Measurements from ENCODE around the gene GID8. TPM values are rescaled to one million over a fixed set of nuclear protein-coding genes. Genes with fewer than 3 reads are reported as not detected.

Gene GID8
- total and polyA plus RNA-seq, 2 of the 13 experiments (the other 11 are each of a cell fraction or from before 2014, with no cell fraction given) = 39.6 to 59.8 TPM

DNA sequence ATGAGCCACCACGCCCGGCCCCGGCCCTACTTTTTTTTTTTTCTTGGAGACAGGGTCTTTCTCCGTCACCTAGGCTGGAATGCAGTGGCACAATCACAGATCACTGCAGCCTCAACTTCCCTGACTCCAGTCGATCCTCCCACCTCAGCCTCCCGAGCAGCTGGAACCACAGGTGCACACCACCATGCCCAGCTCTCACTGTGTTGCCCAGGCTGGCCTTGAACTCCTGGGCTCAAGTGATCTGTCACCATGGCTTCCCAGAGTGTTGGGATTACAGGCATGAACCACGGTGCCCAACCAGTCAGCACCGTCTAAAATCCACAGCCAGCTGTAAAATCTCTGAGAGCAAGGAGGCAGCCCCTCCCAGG is 32.0 kb downstream of the GID8 start (continued):
- TF ChIP-seq ZNF431 (CRISPR knock-in tag; IDR thresholded peaks at IDR 0.05; ENCODE audit: borderline replicate concordance, low read depth) (0 out of 2 replicates have a peak, but pooled peaks have one; percentile 45), ZNF746 (CRISPR knock-in tag; IDR thresholded peaks at IDR 0.05) (no peak), ZMYM3 (CRISPR knock-in tag; IDR thresholded peaks at IDR 0.05) (peak; percentile 90), RXRB (CRISPR knock-in tag; IDR thresholded peaks at IDR 0.05; ENCODE audit: borderline replicate concordance) (0 out of 2 replicates have a peak, but pooled peaks have one; percentile 1), ZNF460 (CRISPR knock-in tag; IDR thresholded peaks at IDR 0.05; ENCODE audit: borderline replicate concordance) (peak; percentile 96), PLRG1 (conservative IDR thresholded peaks at IDR 0.05) (no peak), ZNF737 (CRISPR knock-in tag; IDR thresholded peaks at IDR 0.05; ENCODE audit: borderline replicate concordance) (0 out of 2 replicates have a peak, but pooled peaks have one; percentile 27), ZNF768 (CRISPR knock-in tag; IDR thresholded peaks at IDR 0.05) (no peak), ZNF10 (CRISPR knock-in tag; IDR thresholded peaks at IDR 0.05; ENCODE audit: borderline replicate concordance, low read depth) (no peak), ZC3H4 (CRISPR knock-in tag; IDR thresholded peaks at IDR 0.05; ENCODE audit: borderline replicate concordance) (peak; percentile 63; the same call in 1 of the 2 replicates), NFE2 (CRISPR knock-in tag; IDR thresholded peaks at IDR 0.05) (no peak), ZSCAN30 (CRISPR knock-in tag; IDR thresholded peaks at IDR 0.05) (no peak), ZNF598 (CRISPR knock-in tag; IDR thresholded peaks at IDR 0.05; ENCODE audit: borderline replicate concordance) (no peak), YEATS2 (CRISPR knock-in tag; IDR thresholded peaks at IDR 0.05; ENCODE audit: borderline replicate concordance) (no peak), WIZ (CRISPR knock-in tag; IDR thresholded peaks at IDR 0.05) (no peak), AHR (CRISPR knock-in tag; IDR thresholded peaks at IDR 0.05) (no peak), PRPF4 (IDR thresholded peaks at IDR 0.05; ENCODE audit: low read depth, low read length, poor library complexity, severe bottlenecking) (no peak), NR2F2 (IDR thresholded peaks at IDR 0.05; ENCODE audit: borderline replicate concordance, low read depth) (0 out of 2 replicates have a peak, but pooled peaks have one; percentile 34), MYC (CRISPR knock-in tag; IDR thresholded peaks at IDR 0.05; ENCODE audit: borderline replicate concordance) (peak; percentile 4; the same call in 1 of the 2 replicates), ZSCAN29 (CRISPR knock-in tag; conservative IDR thresholded peaks at IDR 0.05) (0 out of 2 replicates have a peak, but pooled peaks have one; percentile 12), NR2C2 (CRISPR knock-in tag; IDR thresholded peaks at IDR 0.05; ENCODE audit: borderline replicate concordance) (no peak), GTF3A (CRISPR knock-in tag; conservative IDR thresholded peaks at IDR 0.05) (no peak), ZNF253 (CRISPR knock-in tag; IDR thresholded peaks at IDR 0.05; ENCODE audit: borderline replicate concordance) (peak; percentile 19; the same call in 1 of the 2 replicates), ZNF749 (CRISPR knock-in tag; IDR thresholded peaks at IDR 0.05; ENCODE audit: borderline replicate concordance) (peak; percentile 46; the same call in 1 of the 2 replicates), FLYWCH1 (CRISPR knock-in tag; IDR thresholded peaks at IDR 0.05) (no peak), ZNF644 (CRISPR knock-in tag; IDR thresholded peaks at IDR 0.05; ENCODE audit: low read depth) (no peak), SATB2 (CRISPR knock-in tag; IDR thresholded peaks at IDR 0.05) (no peak)
- TF ChIP-seq, protein P1, sequence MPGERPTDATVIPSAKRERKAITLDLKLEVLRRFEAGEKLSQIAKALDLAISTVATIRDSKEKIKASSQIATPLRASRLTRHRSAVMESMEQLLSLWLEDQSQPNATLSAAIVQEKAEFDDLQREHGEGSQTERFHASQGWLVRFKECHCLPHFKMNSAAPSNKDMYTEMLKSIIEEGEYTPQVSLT (CRISPR knock-in tag; IDR thresholded peaks at IDR 0.05; ENCODE audit: borderline replicate concordance, low read depth) = no peak
- TF ChIP-seq, protein P2, sequence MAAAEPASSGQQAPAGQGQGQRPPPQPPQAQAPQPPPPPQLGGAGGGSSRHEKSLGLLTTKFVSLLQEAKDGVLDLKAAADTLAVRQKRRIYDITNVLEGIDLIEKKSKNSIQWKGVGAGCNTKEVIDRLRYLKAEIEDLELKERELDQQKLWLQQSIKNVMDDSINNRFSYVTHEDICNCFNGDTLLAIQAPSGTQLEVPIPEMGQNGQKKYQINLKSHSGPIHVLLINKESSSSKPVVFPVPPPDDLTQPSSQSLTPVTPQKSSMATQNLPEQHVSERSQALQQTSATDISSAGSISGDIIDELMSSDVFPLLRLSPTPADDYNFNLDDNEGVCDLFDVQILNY (CRISPR knock-in tag; conservative IDR thresholded peaks at IDR 0.05) = no peak
- TF ChIP-seq, protein P3, sequence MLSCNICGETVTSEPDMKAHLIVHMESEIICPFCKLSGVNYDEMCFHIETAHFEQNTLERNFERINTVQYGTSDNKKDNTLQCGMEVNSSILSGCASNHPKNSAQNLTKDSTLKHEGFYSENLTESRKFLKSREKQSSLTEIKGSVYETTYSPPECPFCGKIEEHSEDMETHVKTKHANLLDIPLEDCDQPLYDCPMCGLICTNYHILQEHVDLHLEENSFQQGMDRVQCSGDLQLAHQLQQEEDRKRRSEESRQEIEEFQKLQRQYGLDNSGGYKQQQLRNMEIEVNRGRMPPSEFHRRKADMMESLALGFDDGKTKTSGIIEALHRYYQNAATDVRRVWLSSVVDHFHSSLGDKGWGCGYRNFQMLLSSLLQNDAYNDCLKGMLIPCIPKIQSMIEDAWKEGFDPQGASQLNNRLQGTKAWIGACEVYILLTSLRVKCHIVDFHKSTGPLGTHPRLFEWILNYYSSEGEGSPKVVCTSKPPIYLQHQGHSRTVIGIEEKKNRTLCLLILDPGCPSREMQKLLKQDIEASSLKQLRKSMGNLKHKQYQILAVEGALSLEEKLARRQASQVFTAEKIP (CRISPR knock-in tag; IDR thresholded peaks at IDR 0.05; ENCODE audit: borderline replicate concordance) = no peak
